Mesenchymal stem cell (in vitro differentiated cells and primary cell): Measurements from ENCODE around the gene MED23. TPM values are rescaled to one million over a fixed set of nuclear protein-coding genes. Genes with fewer than 3 reads are reported as not detected.
A peak's percentile ranks its signal among the peaks of the same experiment; 100 is the strongest.

ENCODE experiments used
- DNase-seq: peaks from one replicate; pipeline ENCODE4 v3.0.0-alpha.2; 2013
- H2AFZ ChIP-seq: one replicate; pipeline ENCODE4 v1.6.1; 2013; ENCODE audit warnings: low read depth, mild to moderate bottlenecking, control low read depth, inconsistent platforms, low read length, moderate library complexity
- H2AK5ac ChIP-seq: 2 replicates; pipeline ENCODE4 v1.6.1; 2013; ENCODE audit warnings: low read length, moderate library complexity, mild to moderate bottlenecking, inconsistent platforms; ENCODE audit not compliant: severe bottlenecking
- H2BK120ac ChIP-seq: one replicate; pipeline ENCODE4 v1.6.1; 2013; ENCODE audit warnings: low read depth, mild to moderate bottlenecking, inconsistent platforms, low read length, moderate library complexity
- H2BK12ac ChIP-seq, 2 experiments: one replicate each; pipeline ENCODE4 v1.6.1; 2013; ENCODE audit warnings: inconsistent platforms in 2 of 2, low read length in 2 of 2, mild to moderate bottlenecking in 2 of 2, moderate library complexity in 2 of 2, control low read depth in 1 of 2
- H2BK15ac ChIP-seq: one replicate; pipeline ENCODE4 v1.6.1; 2013; ENCODE audit warnings: mild to moderate bottlenecking, low read depth, inconsistent platforms; ENCODE audit not compliant: poor library complexity, severe bottlenecking
- H2BK5ac ChIP-seq: 2 replicates; pipeline ENCODE4 v1.6.1; 2013; ENCODE audit warnings: low read depth, mild to moderate bottlenecking, low read length, control low read depth, inconsistent platforms; ENCODE audit not compliant: poor library complexity, severe bottlenecking
- H3K14ac ChIP-seq, 2 experiments: one replicate each; pipeline ENCODE4 v1.6.1; 2013; ENCODE audit warnings: inconsistent platforms in 2 of 2, low read length in 2 of 2, control low read depth in 1 of 2, mild to moderate bottlenecking in 1 of 2, moderate library complexity in 1 of 2
- H3K18ac ChIP-seq, 2 experiments: one replicate each; pipeline ENCODE4 v1.6.1; 2013; ENCODE audit warnings: inconsistent platforms in 2 of 2, low read length in 2 of 2, control low read depth in 1 of 2, low read depth in 1 of 2, mild to moderate bottlenecking in 1 of 2
- H3K23ac ChIP-seq, 2 experiments: one replicate each; pipeline ENCODE4 v1.6.1; 2013; ENCODE audit warnings: inconsistent platforms in 2 of 2, low read length in 2 of 2, mild to moderate bottlenecking in 2 of 2, moderate library complexity in 2 of 2, control low read depth in 1 of 2
- H3K27ac ChIP-seq: 2 replicates; pipeline ENCODE4 v1.5.1; 2013; ENCODE audit warnings: mild to moderate bottlenecking, moderate library complexity, low read length, control low read depth, inconsistent platforms; ENCODE audit not compliant: poor library complexity, severe bottlenecking
- H3K27me3 ChIP-seq, 2 experiments: 2 replicates each; pipeline versions ENCODE4 v1.6.1 to v1.7.0; 2013; ENCODE audit warnings: low read length in 2 of 2, mild to moderate bottlenecking in 2 of 2, moderate library complexity in 2 of 2, control low read depth in 1 of 2, inconsistent platforms in 1 of 2; ENCODE audit not compliant: control insufficient read depth in 1 of 2, insufficient read depth in 1 of 2
- H3K36me3 ChIP-seq, 2 experiments: 2 replicates each; pipeline versions ENCODE4 v1.6.1 to v1.7.0; 2013; ENCODE audit warnings: low read length in 2 of 2, control low read depth in 1 of 2, inconsistent platforms in 1 of 2, low read depth in 1 of 2, mild to moderate bottlenecking in 1 of 2; ENCODE audit not compliant: insufficient read depth in 2 of 2, control insufficient read depth in 1 of 2
- H3K4ac ChIP-seq, 2 experiments: one replicate each; pipeline ENCODE4 v1.6.1; 2013; ENCODE audit warnings: inconsistent platforms in 2 of 2, low read length in 2 of 2, mild to moderate bottlenecking in 2 of 2, moderate library complexity in 2 of 2, control low read depth in 1 of 2, low read depth in 1 of 2
- H3K4me1 ChIP-seq: 2 replicates; pipeline ENCODE4 v1.6.1; 2013; ENCODE audit warnings: low read depth, low read length, control low read depth; ENCODE audit not compliant: control insufficient read depth, insufficient read depth
- H3K4me2 ChIP-seq: 2 replicates; pipeline ENCODE4 v1.6.1; 2013; ENCODE audit warnings: low read length, mild to moderate bottlenecking, inconsistent platforms; ENCODE audit not compliant: poor library complexity, severe bottlenecking
- H3K4me3 ChIP-seq, 2 experiments: 2 replicates each; pipeline versions ENCODE4 v1.5.1 to v1.7.0; 2013; ENCODE audit warnings: low read length in 2 of 2, mild to moderate bottlenecking in 2 of 2, control low read depth in 1 of 2, low read depth in 1 of 2; ENCODE audit not compliant: insufficient read depth in 1 of 2
- H3K79me1 ChIP-seq: replicated peaks from 2 replicates; pipeline ENCODE4 v1.6.1; 2013; ENCODE audit warnings: mild to moderate bottlenecking, control low read depth, low read length, inconsistent platforms; ENCODE audit not compliant: poor library complexity, severe bottlenecking
- H3K9ac ChIP-seq: 2 replicates; pipeline ENCODE4 v1.7.0; 2013; ENCODE audit warnings: mild to moderate bottlenecking, low read length, moderate library complexity
- H3K9me3 ChIP-seq: 2 replicates; pipeline ENCODE4 v1.7.0; 2013; ENCODE audit warnings: mild to moderate bottlenecking, low read length; ENCODE audit not compliant: control insufficient read depth
- H4K8ac ChIP-seq: one replicate; pipeline ENCODE4 v1.6.1; 2013; ENCODE audit warnings: inconsistent platforms, mild to moderate bottlenecking, low read length, moderate library complexity
- H4K91ac ChIP-seq: one replicate; pipeline ENCODE4 v1.6.1; 2013; ENCODE audit warnings: mild to moderate bottlenecking, low read length, inconsistent platforms
- WGBS: methylation state at CpG from one replicate; pipeline ENCODE4 v1.1.7; 2013; ENCODE audit warnings: mixed read lengths; 5-methylcytosine and 5-hydroxymethylcytosine counted together
- polyA plus RNA-seq, 2 experiments: library from polyadenylated mRNA; stranded (reverse); fragments of 200-250 nt; gene quantifications; one replicate each; pipeline ENCODE4 v1.2.3, GENCODE V29; 2013

MED23 gene
- polyA plus RNA-seq (2013, experiment 1 of 2): 14.4 TPM
- polyA plus RNA-seq (2013, experiment 2 of 2): 14.6 TPM

GRCh38 chr6:131627724-131628682 lies at the start of gene MED23:
MED23 (minus strand) TSS chr6:131628242; CDS start chr6:131628049, 193 bp downstream.
- Histone ChIP-seq H2AFZ (peak within 1 kb of the TSS; percentile 98), H3K9me3 (no peaks in the 10 kb centered on the region), H3K18ac (peak within 1 kb of the TSS; percentile 79 to 84), H2BK15ac (no peak within 1 kb of the TSS), H3K79me1 (peaks cover 10% of the 10 kb centered on the region), H2BK12ac (no peak within 1 kb of the TSS), H3K14ac (peak within 1 kb of the TSS in 1 of 2 experiments; percentile 89), H3K4me3 (peak within 1 kb of the TSS; percentile 93 to 94), H3K27me3 (peaks cover 0 to 7% of the 10 kb centered on the region in 2 experiments), H3K23ac (peak within 1 kb of the TSS in 1 of 2 experiments; percentile 17), H3K4me2 (peak within 1 kb of the TSS; percentile 77), H2BK5ac (peak within 1 kb of the TSS; percentile 44), H3K4ac (peak within 1 kb of the TSS in 1 of 2 experiments; percentile 75), H3K9ac (peak within 1 kb of the TSS; percentile 92), H3K27ac (peak within 1 kb of the TSS; percentile 83), H3K4me1 (no peaks in the 10 kb centered on the region), H4K91ac (peak within 1 kb of the TSS; percentile 79), H4K8ac (peak within 1 kb of the TSS; percentile 97), H2AK5ac (no peak within 1 kb of the TSS), H2BK120ac (no peak within 1 kb of the TSS), H3K36me3 (peaks cover 4 to 25% of the 10 kb centered on the region in 2 experiments)
- DNase-seq: peak; percentile 94
- WGBS: 1% methylated on average over 49 of the region's 53 CpGs

- Histone ChIP-seq H3K4ac (no peak overlapping the region), H4K91ac (no peak overlapping the region), H3K27ac (no peak overlapping the region), H3K4me2 (no peak overlapping the region), H3K36me3 (no peaks in the 10 kb centered on the region), H2AFZ (no peak overlapping the region), H4K8ac (no peak overlapping the region), H3K9ac (no peak overlapping the region), H3K18ac (no peak overlapping the region), H3K23ac (no peak overlapping the region), H2BK15ac (no peak overlapping the region), H3K27me3 (no peaks in the 10 kb centered on the region), H3K79me1 (no peaks in the 10 kb centered on the region), H2BK5ac (no peak overlapping the region), H3K9me3 (no peaks in the 10 kb centered on the region), H3K14ac (no peak overlapping the region), H2BK12ac (no peak overlapping the region), H3K4me3 (no peak overlapping the region), H2BK120ac (no peak overlapping the region), H2AK5ac (no peak overlapping the region), H3K4me1 (no peaks in the 10 kb centered on the region)
- DNase-seq: no peak
- WGBS: no CpG with 5 or more reads among the region's 2 CpGs
These were observed 45.1 kb upstream of the MED23 start for GRCh38 chr6:131673184-131673583.

GRCh38 chr6:131669891-131670290 lies 41.8 kb upstream of the MED23 start:
- Histone ChIP-seq H2BK15ac (no peak overlapping the region), H3K9me3 (no peaks in the 10 kb centered on the region), H2BK120ac (no peak overlapping the region), H3K23ac (no peak overlapping the region), H3K4ac (no peak overlapping the region), H2AFZ (no peak overlapping the region), H3K36me3 (no peaks in the 10 kb centered on the region), H3K4me1 (no peaks in the 10 kb centered on the region), H2BK5ac (no peak overlapping the region), H3K4me3 (no peak overlapping the region), H3K18ac (no peak overlapping the region), H3K27me3 (no peaks in the 10 kb centered on the region), H2AK5ac (no peak overlapping the region), H2BK12ac (no peak overlapping the region), H4K91ac (no peak overlapping the region), H4K8ac (no peak overlapping the region), H3K79me1 (no peaks in the 10 kb centered on the region), H3K4me2 (no peak overlapping the region), H3K27ac (no peak overlapping the region), H3K14ac (no peak overlapping the region), H3K9ac (no peak overlapping the region)
- DNase-seq: peak; percentile 10
- 89% methylated on average over 1 of the region's 1 CpG for WGBS

GRCh38 chr6:131663578-131664165 lies 35.6 kb upstream of the MED23 start:
- no peak overlapping the region for H2BK120ac ChIP-seq
- no peaks in the 10 kb centered on the region for H3K9me3 ChIP-seq
- no peaks in the 10 kb centered on the region for H3K79me1 ChIP-seq
- no peak overlapping the region for H4K8ac ChIP-seq
- no CpG with 5 or more reads among the region's 2 CpGs for WGBS
- H4K91ac ChIP-seq: no peak overlapping the region
- no peak overlapping the region for H2BK15ac ChIP-seq
- H3K23ac ChIP-seq: no peak overlapping the region
- no peak overlapping the region for H3K27ac ChIP-seq
- no peak overlapping the region for H2AK5ac ChIP-seq
- H3K18ac ChIP-seq: no peak overlapping the region
- no peak overlapping the region for H3K4me2 ChIP-seq
- DNase-seq: no peak
- H2BK5ac ChIP-seq: no peak overlapping the region
- no peaks in the 10 kb centered on the region for H3K27me3 ChIP-seq
- H3K4ac ChIP-seq: no peak overlapping the region
- no peak overlapping the region for H3K4me3 ChIP-seq
- H2AFZ ChIP-seq: no peak overlapping the region
- H3K4me1 ChIP-seq: no peaks in the 10 kb centered on the region
- no peak overlapping the region for H2BK12ac ChIP-seq
- no peak overlapping the region for H3K9ac ChIP-seq
- H3K14ac ChIP-seq: no peak overlapping the region
- no peaks in the 10 kb centered on the region for H3K36me3 ChIP-seq
